ENCODE results near the gene RIPOR3. TPM values are rescaled to one million over a fixed set of nuclear protein-coding genes. Genes with fewer than 3 reads are reported as not detected.

RIPOR3 gene
- total and polyA plus RNA-seq, 9 of the 15 experiments (the other 6 are each of a cell fraction or from before 2014, with no cell fraction given): 3.3 to 62.7 (median 21.4) TPM

GRCh38 chr20:50574586-50574985 lies 116.8 kb downstream of the RIPOR3 start:
- H4K20me1 ChIP-seq (replicated peaks; ENCODE audit: control insufficient read depth, insufficient read depth, low read length): no peaks in the 10 kb centered on the region
- H3K9me3 ChIP-seq (replicated peaks; ENCODE audit: control insufficient read depth, insufficient read depth, low read depth, low read length): no peaks in the 10 kb centered on the region
- FAIRE-seq (no peak), DNase-seq (ENCODE audit: extremely low read depth in 1 of 4, low spot score in 3 of 4) (no peak), ATAC-seq (no peak)
- ChIA-PET CTCF (ENCODE audit: low intra/inter-chr PET ratio) (interaction anchor here (0.6 kb wide), 1 partner anchor 103 kb away, joined by 4 read pairs; no protein-coding TSS in a partner anchor), POLR2A (interaction anchor here (1.2 kb wide), 1 partner anchor 18 kb away, joined by 5 read pairs; no protein-coding TSS in a partner anchor)
- no TSS peak for BruUV-seq (replicated peaks)
- WGBS (ENCODE audit: insufficient coverage, low coverage, missing lambda C conversion rate): 95% methylated on average over 5 of the region's 5 CpGs
- H3K27me3 ChIP-seq (ENCODE audit: control insufficient read depth in 2 of 2, insufficient read depth in 2 of 2, low read length in 2 of 2): no peaks in the 10 kb centered on the region
- H3K9me1 ChIP-seq (ENCODE audit: control insufficient read depth, insufficient read depth, low read length): no peaks in the 10 kb centered on the region
- H3K9ac ChIP-seq (ENCODE audit: insufficient read depth in 1 of 2, low read depth in 2 of 2, low read length in 2 of 2): no peak overlapping the region
- TF ChIP-seq HEY1 (CRISPR knock-in tag; IDR thresholded peaks at IDR 0.05; ENCODE audit: borderline replicate concordance) (no peak), NFYB (IDR thresholded peaks at IDR 0.05; ENCODE audit: extremely low read depth, insufficient read length) (no peak), SOX6 (IDR thresholded peaks at IDR 0.05) (no peak)
- intact Hi-C loops (cut with micrococcal nuclease): loop anchor here (5.0 kb wide), 1 partner anchor 387 kb away; no protein-coding TSS in a partner anchor
- H3K4me1 ChIP-seq (replicated peaks in 1 of 2; ENCODE audit: control insufficient read depth in 2 of 2, insufficient read depth in 2 of 2, low read length in 2 of 2): peaks cover 4 to 21% of the 10 kb centered on the region in 2 experiments
- H3K36me3 ChIP-seq (ENCODE audit: control insufficient read depth, insufficient read depth, low read length): peaks cover 92% of the 10 kb centered on the region
- H3K4me2 ChIP-seq (ENCODE audit: insufficient read depth, low read length): no peak overlapping the region
- H2AFZ ChIP-seq (ENCODE audit: low read depth, low read length): no peak overlapping the region
- H3K4me3 ChIP-seq: no peak overlapping the region
- H3K27ac ChIP-seq (ENCODE audit: extremely low read depth, low read depth, low read length): no peak overlapping the region
- peaks cover 37% of the 10 kb centered on the region for H3K79me2 ChIP-seq (ENCODE audit: control insufficient read depth, insufficient read depth, low read length)
- in situ Hi-C loops (cut with MboI): loop anchor here (5.0 to 10.0 kb wide), 2 partner anchors 97 to 600 kb away; no protein-coding TSS in a partner anchor

GRCh38 chr20:50574108-50574507 lies 117.2 kb downstream of the RIPOR3 start:
- H3K4me2 ChIP-seq (ENCODE audit: insufficient read depth, low read length): no peak overlapping the region
- ChIA-PET CTCF (ENCODE audit: low intra/inter-chr PET ratio) (interaction anchor here (0.6 kb wide), 2 partner anchors 103 to 384 kb away, joined by 3 to 4 read pairs; no protein-coding TSS in a partner anchor), POLR2A (interaction anchor here (0.7 to 2.0 kb wide), 4 partner anchors 11 to 328 kb away, joined by 3 to 6 read pairs (median 4); no protein-coding TSS in a partner anchor)
- in situ Hi-C loops (cut with MboI): loop anchor here (5.0 to 10.0 kb wide), 2 partner anchors 97 to 599 kb away; no protein-coding TSS in a partner anchor
- no peak overlapping the region for H2AFZ ChIP-seq (ENCODE audit: low read depth, low read length)
- H3K36me3 ChIP-seq (ENCODE audit: control insufficient read depth, insufficient read depth, low read length): peaks cover 92% of the 10 kb centered on the region
- peak overlapping the region in 1 of 2 experiments; percentile 6; a peak in 1 of 4 replicates for H3K9ac ChIP-seq (ENCODE audit: insufficient read depth in 1 of 2, low read depth in 2 of 2, low read length in 2 of 2)
- BruUV-seq (replicated peaks): no TSS peak
- peaks cover 4 to 22% of the 10 kb centered on the region in 2 experiments for H3K4me1 ChIP-seq (replicated peaks in 1 of 2; ENCODE audit: control insufficient read depth in 2 of 2, insufficient read depth in 2 of 2, low read length in 2 of 2)
- H3K79me2 ChIP-seq (ENCODE audit: control insufficient read depth, insufficient read depth, low read length): peaks cover 37% of the 10 kb centered on the region
- H3K27me3 ChIP-seq (ENCODE audit: control insufficient read depth in 2 of 2, insufficient read depth in 2 of 2, low read length in 2 of 2): no peaks in the 10 kb centered on the region
- no peaks in the 10 kb centered on the region for H4K20me1 ChIP-seq (replicated peaks; ENCODE audit: control insufficient read depth, insufficient read depth, low read length)
- ATAC-seq (no peak), DNase-seq (ENCODE audit: extremely low read depth in 1 of 4, low spot score in 3 of 4) (no peak), FAIRE-seq (no peak)
- no peaks in the 10 kb centered on the region for H3K9me3 ChIP-seq (replicated peaks; ENCODE audit: control insufficient read depth, insufficient read depth, low read depth, low read length)
- H3K4me3 ChIP-seq: no peak overlapping the region
- intact Hi-C loops (cut with micrococcal nuclease): loop anchor here (5.0 kb wide), 1 partner anchor 387 kb away; no protein-coding TSS in a partner anchor
- H3K9me1 ChIP-seq (ENCODE audit: control insufficient read depth, insufficient read depth, low read length): no peaks in the 10 kb centered on the region
- WGBS (ENCODE audit: insufficient coverage, low coverage, missing lambda C conversion rate): 94% methylated on average over 9 of the region's 9 CpGs
- H3K27ac ChIP-seq (ENCODE audit: extremely low read depth, low read depth, low read length): no peak overlapping the region
- TF ChIP-seq PREB (CRISPR knock-in tag; IDR thresholded peaks at IDR 0.05) (no peak), YY1 (IDR thresholded peaks at IDR 0.05; ENCODE audit: borderline replicate concordance in 1 of 3, control insufficient read depth in 1 of 3, extremely low read depth in 1 of 3, insufficient read depth in 3 of 3, insufficient read length in 1 of 3, insufficient replicate concordance in 2 of 3, low read depth in 1 of 3, low read length in 2 of 3) (no peak), FOXP1 (CRISPR knock-in tag; IDR thresholded peaks at IDR 0.05) (no peak), SETDB1 (IDR thresholded peaks at IDR 0.05; ENCODE audit: low read length) (no peak), MCM5 (IDR thresholded peaks at IDR 0.05; ENCODE audit: low read depth) (no peak), ZKSCAN3 (CRISPR knock-in tag; IDR thresholded peaks at IDR 0.05) (no peak), ARID3A (IDR thresholded peaks at IDR 0.05; ENCODE audit: borderline replicate concordance, low read depth, low read length) (no peak), GABPB1 (CRISPR knock-in tag; IDR thresholded peaks at IDR 0.05) (no peak), ZNF79 (CRISPR knock-in tag; IDR thresholded peaks at IDR 0.05; ENCODE audit: low read depth) (no peak)

Measured in K562 (cell line).